ENCODE data around the gene MXRA8.
"Not testable (repeated sequence)": the region's sequence is repeated elsewhere in the genome, so short reads cannot be mapped to it uniquely, and the experiment has no call there.

Gene MXRA8

DNA sequence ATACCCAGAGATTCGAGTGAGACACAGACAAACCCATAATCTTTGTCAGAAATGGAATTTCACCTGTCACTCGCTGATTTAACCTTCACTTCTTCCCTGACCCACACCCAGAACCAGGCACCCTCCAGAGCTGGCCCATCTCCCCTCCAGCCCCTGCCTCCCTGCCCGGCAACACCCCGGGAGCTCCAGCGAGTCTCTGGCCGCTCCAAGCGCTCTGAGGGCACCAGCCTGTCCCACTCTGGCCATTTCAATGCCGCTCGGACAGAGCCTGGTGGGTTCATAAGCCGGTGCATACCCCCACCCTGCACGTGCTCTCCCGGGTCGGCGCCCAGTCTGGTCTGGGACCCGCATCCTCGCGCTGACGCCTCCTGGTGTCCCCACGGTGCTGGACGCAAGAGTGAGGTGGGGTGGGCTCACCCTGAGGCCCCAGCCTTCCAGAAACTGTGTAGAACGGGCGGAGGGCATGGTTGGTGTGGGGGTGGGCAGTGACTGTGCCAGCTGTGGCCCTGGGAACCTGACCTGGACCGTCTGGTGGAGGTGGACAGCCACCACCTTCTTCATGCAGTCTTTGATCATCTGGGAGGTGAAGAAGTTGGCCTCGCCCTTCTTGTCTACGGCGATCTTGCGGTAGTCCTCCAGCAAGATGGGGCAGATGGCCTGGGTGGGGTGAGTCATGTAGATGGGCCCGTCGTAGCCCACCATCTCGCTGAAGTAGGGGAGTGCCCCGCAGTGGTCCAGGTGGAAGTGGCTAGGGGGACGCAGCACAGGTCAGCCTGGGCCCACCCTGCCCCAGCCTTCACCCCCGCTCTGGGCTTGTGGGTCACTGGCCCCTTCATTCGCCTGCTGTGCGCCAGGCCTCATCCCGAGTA is 39.3 kb downstream of the MXRA8 start:
- DNase-seq = no peak

- DNase-seq = no peak
These were observed 40.2 kb downstream of the MXRA8 start for GRCh38 chr1:1318131-1318652.

- DNase-seq = no peak
These were observed 40.9 kb downstream of the MXRA8 start for GRCh38 chr1:1317420-1317819.

DNA sequence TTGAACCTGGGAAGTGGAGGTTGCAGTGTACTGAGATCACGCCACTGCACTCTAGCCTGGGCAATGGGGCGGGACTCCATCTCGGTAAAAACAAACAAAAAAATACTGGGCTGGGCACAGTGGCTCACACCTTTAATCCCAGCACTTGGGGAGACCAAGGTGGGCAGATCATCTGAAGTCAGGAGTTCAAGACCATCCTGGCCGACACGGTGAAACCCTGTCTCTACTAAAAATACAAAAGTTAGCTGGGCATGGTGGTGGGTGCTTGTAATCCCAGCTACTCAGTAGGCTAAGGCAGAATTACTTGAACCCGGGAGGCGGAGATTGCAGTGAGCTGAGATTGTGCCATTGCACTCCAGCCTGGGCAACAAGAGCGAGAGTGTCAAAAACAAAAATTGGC is 42.2 kb downstream of the MXRA8 start:
- DNase-seq = not testable (repeated sequence)

DNA sequence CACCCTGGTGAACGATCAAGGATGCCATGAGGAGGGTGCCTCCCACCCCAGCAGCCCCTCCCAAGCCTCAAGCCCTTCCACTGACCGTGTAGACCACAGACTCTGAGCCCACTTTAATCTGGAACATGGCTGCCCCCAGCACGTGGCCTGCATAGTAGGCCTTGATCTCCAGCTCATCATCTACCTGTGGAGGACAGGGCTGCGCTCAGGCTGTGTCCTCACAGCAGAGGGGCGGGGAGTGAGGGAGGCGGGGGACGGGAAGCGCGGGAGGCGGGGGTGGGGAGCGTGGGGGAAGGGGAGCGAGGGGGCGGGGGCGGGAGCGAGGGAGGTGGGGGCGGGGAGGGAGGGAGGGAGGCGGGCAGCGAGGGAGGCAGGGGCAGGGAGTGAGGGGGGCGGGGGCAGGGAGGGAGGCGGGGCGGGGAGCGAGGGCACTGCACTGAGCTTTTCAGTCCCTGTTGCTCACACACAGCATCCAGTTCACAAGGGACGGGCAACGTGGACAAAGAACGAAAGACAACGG is 42.9 kb downstream of the MXRA8 start:
- no peak for DNase-seq

DNA sequence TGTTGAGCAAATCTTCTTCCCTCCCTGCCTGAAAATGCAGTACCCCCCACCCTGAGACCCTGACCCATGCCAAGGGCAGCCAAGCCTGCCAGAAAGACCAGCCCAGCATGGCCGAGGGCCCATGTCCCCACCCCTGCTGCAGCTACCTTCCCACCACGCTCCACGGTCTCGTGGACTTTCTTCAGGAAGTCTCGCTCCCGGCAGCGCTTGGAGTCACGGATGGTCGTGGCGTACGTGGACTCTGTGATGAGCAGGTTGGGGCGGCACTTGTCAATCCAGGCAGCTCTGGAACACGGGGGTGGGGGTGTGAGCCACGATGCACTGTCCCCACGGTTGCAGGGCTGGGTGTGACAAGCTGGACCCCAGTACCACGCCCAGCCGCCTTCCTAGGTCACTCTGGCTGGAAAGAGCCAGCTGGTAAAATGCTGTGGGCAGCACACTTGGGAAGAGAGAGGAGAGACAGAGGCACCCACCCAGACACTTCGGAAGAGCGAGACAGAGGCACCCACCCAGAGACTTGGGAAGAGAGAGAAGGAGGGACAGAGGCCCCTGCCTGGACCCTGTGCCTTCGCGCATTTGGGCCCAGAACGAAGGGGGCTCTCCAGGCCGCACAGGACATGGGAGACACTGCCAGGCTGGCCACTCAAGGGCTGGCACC is 43.5 kb downstream of the MXRA8 start:
- DNase-seq = no peak

GRCh38 chr1:1314237-1314586 is 44.1 kb downstream of the MXRA8 start:
- no peak for DNase-seq

GRCh38 chr1:1313500-1314236 is 44.7 kb downstream of the MXRA8 start:
- no peak for DNase-seq

GRCh38 chr1:1312450-1313314 is 45.7 kb downstream of the MXRA8 start:
- no peak for DNase-seq

DNA sequence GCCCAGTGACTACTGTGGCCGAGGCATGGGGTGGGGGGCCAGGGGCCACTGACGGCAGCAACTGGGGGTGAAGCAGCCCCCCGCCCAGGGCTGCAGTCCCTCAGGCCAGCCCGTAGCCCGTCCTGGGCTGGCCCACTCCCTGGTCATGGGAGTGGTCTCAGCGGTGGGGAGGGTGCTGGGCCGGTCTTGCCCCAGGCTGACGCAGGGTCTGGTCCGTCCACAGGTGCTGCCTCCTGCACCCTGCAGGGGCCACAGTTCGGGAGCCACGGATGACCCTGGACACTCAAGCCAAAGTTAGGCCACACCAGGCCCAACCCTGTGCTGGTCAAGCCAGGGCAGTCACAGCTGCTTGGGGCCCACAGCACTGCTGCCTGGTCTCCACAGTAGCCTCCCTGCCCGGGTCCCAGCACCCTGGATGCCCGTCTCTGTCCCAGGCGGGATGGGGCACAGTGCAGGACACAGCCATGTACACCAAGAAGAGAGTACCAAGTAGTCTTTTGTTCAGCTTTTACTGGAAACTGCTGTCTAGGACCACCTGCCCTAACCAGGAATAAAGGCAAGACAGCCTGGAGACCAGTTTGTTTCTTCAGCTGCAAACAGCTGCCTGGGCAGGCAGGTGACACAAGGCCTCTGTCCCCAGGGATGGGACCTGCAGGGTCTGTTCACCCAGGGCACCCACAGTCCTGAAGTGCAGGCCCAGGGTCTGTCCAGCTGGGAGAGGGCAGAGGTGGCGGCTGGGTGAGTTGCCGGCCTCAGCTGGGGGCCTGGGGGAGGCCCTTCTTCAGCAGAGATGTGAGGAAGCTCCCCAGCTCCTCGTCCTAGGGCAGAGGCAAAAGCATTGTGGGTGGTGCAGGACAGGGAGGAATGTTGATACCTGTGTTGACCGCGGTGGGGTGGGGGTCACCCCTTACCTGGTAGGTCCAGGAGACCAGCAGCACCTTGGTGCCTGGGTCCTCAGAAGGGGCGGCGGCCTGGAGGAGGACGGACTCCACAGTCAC is 46.9 kb downstream of the MXRA8 start:
- no peak for DNase-seq

- no peak for DNase-seq
These were observed 47.8 kb downstream of the MXRA8 start for GRCh38 chr1:1310476-1311053.

GRCh38 chr1:1310109-1310385 is 48.3 kb downstream of the MXRA8 start:
- no peak for DNase-seq

GRCh38 chr1:1309251-1310108 is 48.9 kb downstream of the MXRA8 start:
- DNase-seq = peak; percentile 32

GRCh38 chr1:1308756-1309250 is 49.6 kb downstream of the MXRA8 start:
- DNase-seq = no peak

DNA sequence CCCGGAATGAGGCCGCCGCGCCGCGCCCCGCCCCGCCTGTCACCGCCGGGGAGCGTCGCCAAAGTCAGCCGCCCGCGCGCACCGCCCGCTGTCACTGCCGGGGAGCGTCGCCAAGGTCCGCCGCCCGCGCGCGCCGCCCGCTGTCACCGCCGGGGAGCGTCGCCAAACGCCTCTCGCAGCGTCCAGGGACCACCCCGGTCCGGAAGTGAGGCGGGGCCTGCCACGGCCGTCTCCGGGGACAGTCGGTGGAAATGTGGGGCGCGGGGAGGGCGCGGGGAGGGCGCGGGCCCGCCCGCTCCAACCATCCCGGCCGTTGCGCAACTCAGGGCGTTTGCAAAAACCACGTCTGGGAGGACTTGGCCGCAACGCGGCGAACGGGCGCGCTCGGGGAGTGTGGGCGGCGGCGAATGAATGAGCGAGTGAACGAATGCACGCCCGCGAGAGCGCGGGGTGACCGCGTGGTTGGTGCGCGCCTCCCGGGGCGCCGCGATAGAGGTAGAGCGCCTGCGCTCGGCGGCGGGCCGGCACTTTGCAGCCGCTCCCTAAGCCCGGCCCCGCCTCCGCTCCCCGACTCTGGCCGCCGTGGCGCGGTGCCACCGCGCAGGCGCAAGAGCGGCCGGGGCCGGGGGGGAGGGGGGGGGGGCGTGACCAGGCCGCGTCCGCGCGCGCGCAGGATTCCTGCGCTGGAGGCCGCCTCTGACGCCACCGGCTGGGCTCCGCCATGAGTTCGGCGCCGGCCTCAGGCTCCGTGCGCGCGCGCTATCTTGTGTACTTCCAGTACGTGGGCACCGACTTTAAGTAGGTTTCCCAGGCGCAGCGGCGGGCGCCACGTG is 50.2 kb downstream of the MXRA8 start, which contains the start of the genes ACAP3 and PUSL1:
Gene ACAP3 (minus strand): TSS at position 8 of the 833 bp plus-strand sequence. CDS start 115 bp downstream, outside the sequence.
Gene PUSL1 (plus strand): TSS at position 675 of the 833 bp plus-strand sequence. CDS start 47 bp downstream, at position 722.
- DNase-seq = peak; percentile 88

DNA sequence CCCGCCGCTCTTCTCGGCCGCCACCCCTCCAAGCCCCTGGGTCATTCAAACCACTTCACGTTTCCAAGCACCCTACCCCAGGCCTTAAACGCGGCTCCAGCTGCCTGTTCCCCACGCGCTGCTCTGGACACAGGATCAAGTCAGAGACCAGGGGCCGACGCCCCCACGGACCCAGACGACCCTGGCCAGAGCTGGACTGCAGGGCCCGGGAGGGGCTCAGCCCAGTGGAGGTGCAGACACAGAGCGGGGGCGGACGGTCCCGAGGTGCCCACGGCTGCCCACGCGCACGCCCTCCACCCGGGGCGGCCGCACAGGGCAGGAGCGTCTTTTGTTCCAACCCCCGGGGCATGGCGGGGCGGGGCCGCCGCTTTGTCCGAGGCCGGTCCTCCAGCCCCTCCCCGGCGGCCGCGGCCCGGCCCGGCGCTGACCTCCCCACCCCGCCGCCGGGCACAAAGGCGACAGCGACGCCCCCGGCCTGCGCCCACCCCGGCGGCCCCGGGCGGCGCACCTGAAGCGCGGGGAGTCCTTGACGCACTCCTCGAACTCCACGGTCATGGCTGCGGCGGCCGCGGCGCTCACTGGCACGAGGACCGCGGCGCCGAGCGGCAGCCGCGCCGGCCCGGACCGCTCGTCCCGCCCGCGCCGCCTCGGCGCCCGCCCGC is 51.0 kb downstream of the MXRA8 start:
- no peak for DNase-seq

DNA sequence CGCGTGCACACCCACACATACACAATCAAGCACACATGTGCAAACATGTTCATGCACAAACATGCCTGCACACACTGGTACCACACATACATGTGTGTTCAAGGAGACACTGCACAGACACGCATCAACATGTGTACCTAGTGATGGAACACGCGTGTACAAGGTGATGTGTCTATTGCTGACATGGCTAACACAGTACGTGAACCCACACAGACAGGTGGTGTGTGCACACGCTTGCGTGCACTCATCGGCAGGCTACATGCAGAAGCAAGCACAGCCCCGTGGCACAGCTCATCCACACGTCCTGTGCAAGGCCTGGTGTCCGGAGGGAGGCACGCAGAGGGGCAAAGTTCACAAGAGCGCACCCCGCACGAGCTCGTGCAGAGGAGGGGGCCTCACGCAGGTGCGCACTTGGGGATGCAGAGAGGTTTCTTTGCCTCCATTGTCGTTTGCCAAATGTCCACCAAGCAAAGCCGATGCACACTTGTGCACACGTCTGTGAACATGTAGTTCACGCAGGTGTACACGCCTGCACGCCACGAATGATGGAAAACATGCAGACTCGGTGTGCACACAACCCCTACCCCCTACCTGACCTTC is 51.6 kb downstream of the MXRA8 start:
- DNase-seq = no peak
